BLaER1 (cell line): ENCODE measurements around the gene NOL4L.

ENCODE experiments used
- H3K27ac ChIP-seq: shearing (Covaris generic); formaldehyde crosslinking; 2 replicates; pipeline ENCODE4 v1.8.1; 2022
- H3K27me3 ChIP-seq: shearing (Covaris generic); formaldehyde crosslinking; 2 replicates; pipeline ENCODE4 v1.8.1; 2022
- H3K36me3 ChIP-seq: shearing (Covaris generic); formaldehyde crosslinking; 2 replicates; pipeline ENCODE4 v1.8.1; 2022
- H3K4me1 ChIP-seq: shearing (Covaris generic); formaldehyde crosslinking; 2 replicates; pipeline ENCODE4 v1.8.1; 2022
- H3K4me2 ChIP-seq: shearing (Covaris generic); formaldehyde crosslinking; 2 replicates; pipeline ENCODE4 v1.8.1; 2022
- H3K4me3 ChIP-seq: shearing (Covaris generic); formaldehyde crosslinking; 2 replicates; pipeline ENCODE4 v1.8.1; 2022
- H3K9ac ChIP-seq: shearing (Covaris generic); formaldehyde crosslinking; 2 replicates; pipeline ENCODE4 v1.8.1; 2022
- H3K9me3 ChIP-seq: shearing (Covaris generic); formaldehyde crosslinking; 2 replicates; pipeline ENCODE4 v1.8.1; 2022
- H4K20me1 ChIP-seq: shearing (Covaris generic); formaldehyde crosslinking; 2 replicates; pipeline ENCODE4 v1.8.1; 2022
- Cebpa-rat ChIP-seq: shearing (Covaris generic); IDR thresholded peaks from 2 replicates; pipeline ENCODE4 v1.8.1; 2022

Gene NOL4L

DNA sequence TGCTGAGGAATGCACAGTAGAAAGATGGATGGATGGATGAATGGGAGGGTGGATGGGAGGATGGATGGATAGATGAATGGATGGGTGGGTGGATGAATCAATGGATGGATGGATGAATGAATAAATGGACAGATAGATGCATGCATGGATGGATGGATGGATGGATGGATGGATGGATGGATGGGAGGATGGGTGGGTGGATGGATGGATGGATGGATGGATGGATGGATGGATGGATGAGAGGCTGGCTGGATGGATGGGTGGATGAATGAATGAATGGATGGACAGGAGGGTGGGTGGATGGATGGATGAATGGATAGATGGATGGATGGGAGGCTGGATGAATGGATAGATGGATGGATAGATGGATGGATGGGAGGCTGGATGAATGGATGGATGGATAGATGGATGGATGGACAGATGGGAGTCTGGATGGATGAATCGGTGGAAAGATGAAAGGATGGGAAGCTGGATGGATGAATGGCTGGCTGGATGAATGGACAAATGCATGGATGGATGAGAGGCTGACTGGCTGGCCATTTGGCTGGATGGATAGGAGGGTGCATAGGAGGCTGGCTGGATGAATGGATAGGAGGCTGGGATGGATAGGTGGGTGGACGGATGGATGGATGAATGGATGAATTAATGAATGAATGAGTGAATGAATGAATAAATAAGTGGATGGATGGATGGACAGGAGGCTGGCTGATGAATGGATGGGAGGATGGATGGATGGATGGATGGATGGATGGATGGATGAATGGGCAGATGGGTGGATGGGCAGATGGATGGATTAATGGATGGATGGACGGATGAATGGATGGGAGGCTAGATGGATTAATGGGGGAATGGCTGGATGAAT, 28.3 kb upstream of the NOL4L start:
- TF ChIP-seq Cebpa-rat, result no peak
- no peaks in the 10 kb centered on the region for H3K27me3 ChIP-seq
- no peaks in the 10 kb centered on the region for H3K36me3 ChIP-seq

DNA sequence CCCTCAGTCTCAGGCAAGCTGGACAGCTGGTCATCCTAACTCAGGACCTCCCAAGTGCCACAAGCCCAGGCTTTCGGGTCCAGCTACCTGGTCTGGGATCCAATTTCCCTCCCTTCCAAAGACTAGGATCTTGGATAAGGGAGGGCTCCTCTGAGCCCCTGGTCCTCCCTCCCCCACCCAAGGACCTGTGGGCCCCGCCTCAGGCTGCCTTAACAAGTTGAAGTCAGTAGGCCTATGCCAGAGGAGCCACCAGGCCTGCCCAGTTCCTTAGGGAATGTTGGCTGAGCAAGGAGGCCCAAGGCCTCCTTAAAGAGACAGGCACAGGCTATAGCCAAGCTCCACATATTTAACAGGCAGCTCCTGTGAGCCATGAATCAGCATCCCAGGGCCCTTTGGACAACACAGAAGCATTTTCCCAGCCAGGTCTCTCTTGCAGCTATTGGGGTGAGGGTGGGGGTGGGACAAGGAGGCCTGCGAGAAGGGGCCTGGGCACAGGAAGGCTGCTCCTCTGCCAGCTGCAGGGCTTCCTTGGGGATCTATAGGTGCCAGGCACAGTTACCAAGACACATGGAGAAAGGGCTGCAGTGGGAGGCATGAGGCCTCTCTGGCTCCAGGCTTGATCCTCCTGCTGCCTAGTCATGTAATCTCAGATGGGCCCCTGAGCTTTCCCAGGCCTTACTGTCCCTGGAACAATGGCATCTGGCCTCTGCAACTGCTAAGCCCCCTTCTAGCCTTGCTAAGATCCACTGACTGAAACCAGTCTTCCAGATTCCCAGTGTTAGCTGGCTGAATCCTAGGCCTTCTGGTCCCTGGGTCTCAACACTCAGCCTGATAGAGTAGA, 27.4 kb upstream of the NOL4L start:
- Histone ChIP-seq H3K4me3 (no peak overlapping the region), H3K27me3 (no peaks in the 10 kb centered on the region), H3K9ac (no peak overlapping the region), H3K9me3 (no peaks in the 10 kb centered on the region), H3K4me2 (no peak overlapping the region), H3K4me1 (peaks cover 54% of the 10 kb centered on the region), H3K27ac (no peak overlapping the region), H4K20me1 (no peaks in the 10 kb centered on the region), H3K36me3 (no peaks in the 10 kb centered on the region)
- no peak for TF ChIP-seq Cebpa-rat

More for the DNA sequence above, 28.3 kb upstream of the NOL4L start:
- H3K4me2 ChIP-seq, result no peak overlapping the region
- peaks cover 45% of the 10 kb centered on the region for H3K4me1 ChIP-seq
- H4K20me1 ChIP-seq, result no peaks in the 10 kb centered on the region
- H3K9ac ChIP-seq, result no peak overlapping the region
- no peak overlapping the region for H3K4me3 ChIP-seq
- no peak overlapping the region for H3K27ac ChIP-seq
- no peaks in the 10 kb centered on the region for H3K9me3 ChIP-seq

DNA sequence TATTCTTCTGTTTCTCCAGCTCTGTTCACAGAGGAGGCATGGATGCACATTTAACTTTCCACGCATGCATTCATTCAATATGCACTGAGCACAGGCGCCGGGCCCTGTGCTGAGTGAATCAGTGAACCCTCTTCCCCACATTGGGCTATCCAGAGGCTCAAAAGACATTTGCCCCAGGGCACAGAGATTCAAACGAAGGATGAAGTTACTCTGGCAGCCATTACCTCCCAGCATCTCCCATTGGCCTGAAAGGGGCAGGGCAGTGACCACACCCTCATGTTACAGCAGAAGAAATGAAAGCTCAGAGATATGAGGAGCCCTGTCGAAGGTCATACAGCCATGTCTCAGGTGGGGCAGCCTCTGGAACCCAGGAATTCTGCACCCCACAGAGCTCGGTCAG, 26.7 kb upstream of the NOL4L start:
- peak overlapping the region; percentile 70 for H3K4me2 ChIP-seq
- H3K9me3 ChIP-seq, result no peaks in the 10 kb centered on the region
- H3K4me1 ChIP-seq, result peaks cover 61% of the 10 kb centered on the region
- no peak overlapping the region for H3K27ac ChIP-seq
- TF ChIP-seq Cebpa-rat, result no peak
- no peak overlapping the region for H3K9ac ChIP-seq
- H3K36me3 ChIP-seq, result no peaks in the 10 kb centered on the region
- H3K4me3 ChIP-seq, result no peak overlapping the region
- no peaks in the 10 kb centered on the region for H3K27me3 ChIP-seq
- no peaks in the 10 kb centered on the region for H4K20me1 ChIP-seq

DNA sequence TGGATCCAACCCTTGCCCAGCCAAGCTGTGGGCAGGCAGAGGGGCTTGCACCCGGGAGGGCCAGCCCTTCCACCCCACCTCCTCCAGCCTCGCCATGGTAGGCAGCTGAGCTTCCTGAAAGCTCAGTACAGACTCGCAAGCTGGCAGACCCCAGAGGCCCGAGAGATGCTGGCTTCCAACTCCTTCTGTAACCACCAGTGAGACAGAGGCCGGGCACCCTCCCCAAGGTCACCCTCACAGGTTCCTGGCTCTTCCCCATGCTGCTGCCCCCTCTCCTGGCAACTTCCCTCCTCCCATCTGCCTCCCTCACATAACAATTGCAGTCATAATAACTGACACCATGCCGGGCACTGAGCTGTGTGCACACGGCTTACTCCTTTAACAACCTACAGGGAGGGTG, 26.2 kb upstream of the NOL4L start:
- Histone ChIP-seq H3K27me3 (no peaks in the 10 kb centered on the region), H3K4me1 (peaks cover 57% of the 10 kb centered on the region)

DNA sequence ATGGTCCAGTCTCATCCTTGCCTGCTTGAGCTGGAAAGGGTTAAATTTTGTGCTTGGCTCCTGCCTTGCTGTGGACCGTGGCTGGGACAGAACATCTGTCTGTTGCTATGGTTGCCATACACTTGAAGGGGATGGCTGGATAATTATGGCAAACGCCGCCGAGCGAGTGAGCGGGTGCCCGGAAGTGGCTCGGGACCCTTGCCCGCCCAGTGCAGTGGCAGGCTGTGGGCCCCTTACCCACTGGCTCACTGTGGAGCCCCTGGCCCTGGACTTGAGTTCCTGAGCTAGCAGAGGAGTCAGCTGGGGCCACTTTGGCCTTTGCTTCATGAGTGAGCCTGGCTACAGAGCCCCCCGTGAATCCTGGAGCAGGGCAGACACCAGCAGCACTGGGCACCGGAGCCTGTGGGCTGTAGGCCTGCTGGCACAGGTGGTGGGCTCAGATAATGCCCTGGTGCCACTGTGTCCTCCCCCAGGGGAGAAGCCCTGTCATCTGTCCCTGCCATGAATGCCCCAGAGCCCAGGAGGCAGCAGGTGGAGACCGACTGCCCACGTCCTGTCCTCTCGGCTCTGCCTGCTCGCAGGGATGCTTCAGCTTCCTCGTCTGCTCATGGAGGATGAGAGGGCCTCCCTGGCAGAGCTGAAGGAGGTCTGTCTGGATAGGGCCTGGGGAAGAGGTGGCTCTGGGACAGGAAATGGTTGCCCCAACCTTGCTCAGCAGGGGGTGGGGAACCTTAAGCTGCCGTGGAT, 25.5 kb upstream of the NOL4L start:
- Histone ChIP-seq H3K9me3 (no peaks in the 10 kb centered on the region), H3K36me3 (no peaks in the 10 kb centered on the region), H3K4me3 (no peak overlapping the region), H3K27me3 (no peaks in the 10 kb centered on the region), H3K9ac (peak overlapping the region; percentile 21), H3K27ac (peak overlapping the region; percentile 71), H4K20me1 (no peaks in the 10 kb centered on the region), H3K4me1 (peaks cover 58% of the 10 kb centered on the region), H3K4me2 (peak overlapping the region; percentile 70)
- no peak for TF ChIP-seq Cebpa-rat

More for the DNA sequence above, 26.2 kb upstream of the NOL4L start:
- H3K4me2 ChIP-seq, result peak overlapping the region; percentile 70
- no peaks in the 10 kb centered on the region for H3K9me3 ChIP-seq
- peak overlapping the region; percentile 21; the same call in 1 of the 2 replicates for H3K9ac ChIP-seq
- H3K27ac ChIP-seq, result peak overlapping the region; percentile 71
- no peak for TF ChIP-seq Cebpa-rat
- H4K20me1 ChIP-seq, result no peaks in the 10 kb centered on the region
- H3K4me3 ChIP-seq, result no peak overlapping the region
- no peaks in the 10 kb centered on the region for H3K36me3 ChIP-seq

DNA sequence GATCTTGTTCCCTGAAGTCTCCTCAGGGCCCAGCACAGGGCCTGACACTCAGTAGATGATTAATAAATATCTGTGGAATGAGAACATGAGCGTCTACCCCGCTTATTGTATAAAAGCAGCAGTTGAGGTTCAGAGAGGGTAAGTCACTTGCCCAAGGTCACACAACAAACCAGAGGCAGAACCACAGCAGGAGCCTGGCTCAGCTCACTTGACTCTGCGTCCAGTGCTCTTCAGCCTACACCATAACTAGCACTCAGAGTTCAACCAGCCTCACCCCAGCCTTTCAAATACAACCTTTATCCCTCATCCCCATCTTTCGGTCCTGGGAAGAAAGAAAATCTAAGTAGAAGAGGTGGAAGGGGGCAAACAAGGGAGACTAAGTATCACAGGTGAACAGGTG, 24.9 kb upstream of the NOL4L start:
- no peak for TF ChIP-seq Cebpa-rat
- Histone ChIP-seq H3K4me1 (peaks cover 64% of the 10 kb centered on the region), H4K20me1 (no peaks in the 10 kb centered on the region), H3K9me3 (no peaks in the 10 kb centered on the region), H3K9ac (no peak overlapping the region), H3K4me2 (peak overlapping the region; percentile 70), H3K4me3 (no peak overlapping the region), H3K36me3 (no peaks in the 10 kb centered on the region), H3K27me3 (no peaks in the 10 kb centered on the region), H3K27ac (no peak overlapping the region)

DNA sequence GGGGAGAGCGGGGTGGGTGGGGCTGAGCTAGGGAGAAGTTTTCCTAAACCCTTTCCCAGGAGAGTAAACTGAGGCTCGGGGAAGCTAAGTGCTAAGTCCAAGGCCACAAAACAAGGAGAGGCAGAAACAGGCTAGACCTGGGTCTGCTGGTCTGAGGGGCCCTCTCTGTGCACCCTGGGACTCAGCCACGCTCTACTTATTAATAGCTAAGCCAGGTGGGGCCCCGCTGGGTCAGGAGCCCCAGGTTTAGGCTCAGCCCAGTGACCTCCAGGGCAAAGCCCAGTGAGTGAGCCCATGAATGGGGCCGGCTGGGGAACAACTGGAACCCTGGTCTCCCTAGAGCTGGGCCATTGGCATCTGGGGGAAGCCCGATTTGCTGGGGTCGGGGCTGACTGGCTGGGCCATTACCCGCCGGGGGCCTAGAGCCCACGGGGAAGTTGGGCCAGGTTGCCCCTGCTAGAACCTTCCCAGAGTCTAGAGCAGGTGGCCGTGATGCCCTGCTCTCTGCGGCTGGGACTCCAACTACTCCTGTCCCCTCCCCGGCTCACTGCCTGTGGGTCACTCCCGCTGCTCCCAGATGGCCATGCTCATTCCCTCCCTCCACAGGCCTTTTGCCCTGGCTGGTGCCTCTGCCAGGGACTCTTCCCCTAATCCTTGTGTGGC, 24.1 kb upstream of the NOL4L start:
- Histone ChIP-seq H3K27ac (0 out of 2 replicates have a peak overlapping the region, but pooled peaks have one; percentile 35), H3K9me3 (no peaks in the 10 kb centered on the region), H3K36me3 (no peaks in the 10 kb centered on the region), H3K4me3 (no peak overlapping the region), H3K27me3 (no peaks in the 10 kb centered on the region), H3K4me2 (peak overlapping the region; percentile 58), H3K9ac (no peak overlapping the region), H4K20me1 (no peaks in the 10 kb centered on the region), H3K4me1 (peaks cover 72% of the 10 kb centered on the region)
- TF ChIP-seq Cebpa-rat, result no peak

DNA sequence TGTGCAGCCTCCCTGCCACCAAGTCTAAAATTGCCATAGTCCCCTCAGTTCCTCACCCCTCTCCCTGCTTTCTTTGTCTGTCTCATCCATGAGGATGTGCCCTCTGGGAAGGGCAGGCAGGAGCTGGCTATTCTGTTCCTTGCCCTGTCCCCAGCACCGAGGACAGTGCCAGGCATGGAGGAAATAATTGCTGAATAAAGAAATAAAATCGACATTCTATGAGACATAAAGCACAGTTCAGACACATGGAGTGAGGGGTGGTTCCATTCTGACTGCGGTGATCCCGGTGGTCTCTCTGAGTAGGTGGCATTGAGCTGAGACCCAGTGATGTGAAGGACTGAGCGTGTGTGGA, 23.5 kb upstream of the NOL4L start:
- H3K4me1 ChIP-seq, result peaks cover 78% of the 10 kb centered on the region
- H3K9me3 ChIP-seq, result no peaks in the 10 kb centered on the region
- TF ChIP-seq Cebpa-rat, result no peak
- peak overlapping the region; percentile 57; the same call in 1 of the 2 replicates for H3K9ac ChIP-seq
- H3K27ac ChIP-seq, result peak overlapping the region; percentile 68; the same call in 1 of the 2 replicates
- H3K4me2 ChIP-seq, result peak overlapping the region; percentile 58; the same call in 1 of the 2 replicates
- no peaks in the 10 kb centered on the region for H3K27me3 ChIP-seq
- no peaks in the 10 kb centered on the region for H4K20me1 ChIP-seq
- no peaks in the 10 kb centered on the region for H3K36me3 ChIP-seq
- no peak overlapping the region for H3K4me3 ChIP-seq
